HG02938 (cell line): Measurements from ENCODE around the gene FOXL3.
"Not testable (repeated sequence)": the region's sequence is repeated elsewhere in the genome, so short reads cannot be mapped to it uniquely, and the experiment has no call there.

Source experiments
- ATAC-seq: cut with Tn5 transposase; IDR thresholded peaks from one replicate; pipeline ENCODE4 v1.9.1; 2021; ENCODE audit warnings: mild to moderate bottlenecking, moderate library complexity; ENCODE audit not compliant: unreplicated experiment

Gene FOXL3

DNA sequence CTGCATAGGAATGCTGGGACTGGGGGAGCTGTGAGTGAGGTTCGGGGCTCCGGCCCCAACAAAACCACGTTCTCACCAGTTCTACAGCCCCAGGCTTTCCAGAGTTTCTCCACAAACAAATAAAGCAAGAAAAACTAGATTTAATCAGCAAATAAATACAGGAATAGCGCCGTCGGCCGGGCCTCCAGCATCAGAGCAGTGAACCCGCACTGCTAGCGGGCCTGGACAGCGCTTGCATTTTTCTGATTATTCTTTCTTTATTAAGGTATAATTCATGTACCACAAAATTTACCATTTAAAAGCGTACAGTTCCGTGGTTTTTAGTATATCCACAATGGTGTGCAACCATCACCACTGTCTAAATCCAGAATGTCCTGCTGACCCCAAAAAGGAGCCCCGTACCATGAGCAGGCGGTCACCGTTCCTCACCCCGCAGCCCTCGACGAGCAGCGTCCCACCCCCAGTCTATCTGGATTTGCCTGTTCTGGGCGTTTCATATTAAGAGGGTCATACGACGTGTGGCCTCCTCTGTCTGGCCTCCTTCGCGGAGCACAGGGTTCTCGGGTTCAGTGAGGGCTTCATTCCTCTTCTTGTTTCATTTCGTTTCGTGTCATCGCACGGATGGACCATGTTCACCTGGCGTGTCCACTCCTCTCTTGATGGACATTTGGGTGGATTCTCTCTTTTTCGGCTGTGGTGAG lies 35.5 kb upstream of the FOXL3 start:
- ATAC-seq = no peak

DNA sequence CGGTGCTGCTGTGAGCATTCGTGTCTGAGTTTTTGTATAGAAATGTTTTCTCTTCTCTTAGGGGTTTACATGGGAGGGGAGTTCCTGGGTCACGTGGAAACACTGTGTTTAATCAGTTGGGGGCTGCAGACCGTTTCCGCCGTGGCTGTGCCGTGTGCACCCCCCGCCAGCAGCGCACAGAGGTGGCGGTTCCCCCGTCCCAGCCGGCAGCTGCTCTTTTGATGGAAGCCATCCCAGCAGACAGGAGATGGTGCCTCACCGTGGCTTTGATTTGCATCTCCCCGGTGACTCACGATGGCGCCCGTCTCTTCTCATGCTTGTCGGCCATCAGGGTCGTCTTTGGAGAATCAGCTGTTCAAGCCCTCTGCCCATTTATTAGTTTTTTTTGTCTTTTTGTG lies 34.9 kb upstream of the FOXL3 start:
- no peak for ATAC-seq

DNA sequence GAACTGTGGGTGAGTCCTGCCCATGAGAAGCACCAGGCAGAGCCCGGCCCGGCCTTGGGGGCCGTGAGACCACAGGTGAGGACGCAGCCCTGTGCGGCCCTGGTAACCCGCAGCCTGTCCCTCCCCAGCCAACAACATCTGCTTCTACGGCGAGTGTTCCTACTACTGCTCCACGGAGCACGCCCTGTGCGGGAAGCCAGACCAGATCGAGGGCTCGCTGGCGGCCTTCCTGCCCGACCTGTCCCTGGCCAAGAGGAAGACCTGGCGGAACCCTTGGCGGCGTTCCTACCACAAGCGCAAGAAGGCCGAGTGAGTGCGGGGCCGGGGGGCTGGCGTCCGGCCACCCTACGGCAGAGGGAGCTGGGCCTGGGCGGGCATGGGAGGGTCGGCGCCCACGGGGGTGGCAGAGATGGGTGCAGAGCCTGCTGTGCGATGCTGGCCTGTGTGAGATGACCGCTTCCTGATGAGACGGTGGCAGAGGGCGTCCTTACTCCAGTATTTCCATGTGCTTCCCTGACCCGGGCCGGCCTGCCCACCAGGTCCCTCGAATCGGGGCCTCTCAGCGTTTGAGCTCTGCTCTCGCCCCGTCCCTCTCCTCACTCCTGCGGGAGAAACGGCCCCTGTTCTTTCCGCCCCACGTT lies 34.1 kb upstream of the FOXL3 start:
- no peak for ATAC-seq

DNA sequence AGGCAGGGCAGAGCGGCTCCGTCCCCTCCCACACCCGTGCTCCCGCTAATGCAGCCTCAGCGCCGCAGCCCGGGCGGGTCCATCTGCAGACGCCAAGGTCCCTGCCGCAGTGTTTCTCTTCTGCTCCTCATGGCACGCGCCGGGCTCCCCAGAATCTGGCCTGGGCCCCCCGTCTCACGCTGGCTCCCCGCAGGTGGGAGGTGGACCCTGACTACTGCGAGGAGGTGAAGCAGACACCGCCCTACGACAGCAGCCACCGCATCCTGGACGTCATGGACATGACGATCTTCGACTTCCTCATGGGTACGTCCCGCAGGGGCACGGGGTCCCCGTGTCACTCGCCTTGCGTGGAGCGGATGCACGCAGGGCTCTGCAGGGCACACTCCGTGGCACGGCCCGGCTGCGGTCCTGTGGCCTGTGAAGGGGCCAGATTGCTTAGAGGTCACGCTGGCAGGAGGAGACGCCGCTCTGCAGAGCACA lies 33.5 kb upstream of the FOXL3 start:
- no peak for ATAC-seq

- no peak for ATAC-seq
Observed at GRCh38 chr7:256981-257646, 32.9 kb upstream of the FOXL3 start.

DNA sequence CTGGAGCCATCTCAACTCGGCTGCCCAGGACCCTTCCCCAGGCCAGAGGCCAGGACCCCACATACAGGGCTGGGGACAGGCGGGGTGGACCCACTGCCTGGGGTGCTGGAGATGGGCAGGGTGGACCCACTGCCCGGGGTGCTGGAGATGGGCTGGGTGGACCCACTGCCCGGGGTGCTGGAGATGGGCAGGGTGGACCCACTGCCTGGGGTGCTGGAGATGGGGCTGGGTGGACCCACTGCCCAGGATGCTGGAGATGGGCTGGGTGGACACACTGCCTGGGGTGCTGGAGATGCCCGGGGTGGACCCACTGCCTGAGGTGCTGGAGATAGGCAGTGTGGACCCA lies 32.4 kb upstream of the FOXL3 start:
- ATAC-seq = no peak

GRCh38 chr7:258476-259190 lies 31.3 kb upstream of the FOXL3 start:
- ATAC-seq = no peak

DNA sequence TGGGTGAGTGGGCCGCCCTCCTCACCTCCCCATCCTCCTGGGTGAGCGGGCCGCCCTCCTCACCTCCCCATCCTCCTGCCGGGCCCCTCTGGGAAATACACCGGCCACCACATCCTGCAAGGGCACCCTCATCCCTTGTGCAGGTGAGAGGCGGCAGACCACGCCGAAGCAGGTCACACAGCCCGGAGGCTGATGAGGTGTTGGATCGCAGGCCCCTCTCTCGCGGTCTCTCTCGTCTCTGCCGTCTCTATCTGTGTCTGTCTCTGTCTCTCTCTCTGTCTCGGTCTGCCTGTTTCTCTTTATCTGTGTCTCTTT lies 30.8 kb upstream of the FOXL3 start:
- no peak for ATAC-seq

GRCh38 chr7:259751-260405 lies 30.1 kb upstream of the FOXL3 start:
- no peak for ATAC-seq

- ATAC-seq = no peak
Observed at GRCh38 chr7:260441-261281, 29.3 kb upstream of the FOXL3 start.

DNA sequence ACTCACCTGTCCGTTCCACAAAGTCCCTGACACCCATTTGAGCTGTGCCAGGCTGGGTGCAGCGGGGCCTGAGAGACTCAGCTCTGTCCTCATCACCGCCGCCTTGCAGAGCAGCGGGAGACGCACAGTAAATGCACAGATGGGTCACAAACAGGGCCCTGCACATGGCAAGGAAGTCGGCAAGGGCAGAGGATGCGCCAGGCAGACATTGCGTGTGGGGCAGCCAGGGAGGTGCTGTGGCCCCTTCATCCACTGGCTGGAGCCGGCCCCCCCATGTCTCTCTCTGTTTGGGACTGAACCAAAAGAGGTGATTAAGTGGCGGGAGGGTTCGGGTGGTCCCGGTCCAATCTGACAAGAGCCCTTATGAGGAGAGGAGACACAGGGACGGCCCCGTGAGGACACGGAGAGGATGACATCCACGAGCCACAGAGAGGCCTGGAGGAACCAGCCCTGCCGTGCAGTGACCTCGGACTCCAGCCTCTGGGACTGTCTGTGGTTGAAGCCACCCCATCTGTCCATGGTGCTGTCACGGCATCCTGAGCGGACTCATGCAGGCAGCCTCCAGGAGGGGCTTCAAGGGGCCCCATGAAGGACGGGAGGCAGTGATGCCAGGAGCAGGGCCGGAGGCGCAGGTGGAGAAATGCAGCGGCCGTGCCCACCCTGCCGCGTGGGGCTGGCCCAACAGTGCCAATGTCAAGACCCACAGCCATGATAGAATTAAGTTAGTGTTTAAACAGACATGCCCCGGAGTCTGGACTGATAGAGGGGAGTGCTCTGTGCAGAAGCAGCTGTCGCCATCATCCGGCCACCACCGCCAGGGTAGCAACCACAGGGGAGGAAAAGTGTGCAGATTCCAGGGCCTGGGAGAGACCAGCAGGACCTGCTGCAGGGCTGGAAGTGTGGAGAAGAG lies 28.4 kb upstream of the FOXL3 start:
- ATAC-seq = no peak

- ATAC-seq = no peak
Observed at GRCh38 chr7:262251-262572, 27.8 kb upstream of the FOXL3 start.

DNA sequence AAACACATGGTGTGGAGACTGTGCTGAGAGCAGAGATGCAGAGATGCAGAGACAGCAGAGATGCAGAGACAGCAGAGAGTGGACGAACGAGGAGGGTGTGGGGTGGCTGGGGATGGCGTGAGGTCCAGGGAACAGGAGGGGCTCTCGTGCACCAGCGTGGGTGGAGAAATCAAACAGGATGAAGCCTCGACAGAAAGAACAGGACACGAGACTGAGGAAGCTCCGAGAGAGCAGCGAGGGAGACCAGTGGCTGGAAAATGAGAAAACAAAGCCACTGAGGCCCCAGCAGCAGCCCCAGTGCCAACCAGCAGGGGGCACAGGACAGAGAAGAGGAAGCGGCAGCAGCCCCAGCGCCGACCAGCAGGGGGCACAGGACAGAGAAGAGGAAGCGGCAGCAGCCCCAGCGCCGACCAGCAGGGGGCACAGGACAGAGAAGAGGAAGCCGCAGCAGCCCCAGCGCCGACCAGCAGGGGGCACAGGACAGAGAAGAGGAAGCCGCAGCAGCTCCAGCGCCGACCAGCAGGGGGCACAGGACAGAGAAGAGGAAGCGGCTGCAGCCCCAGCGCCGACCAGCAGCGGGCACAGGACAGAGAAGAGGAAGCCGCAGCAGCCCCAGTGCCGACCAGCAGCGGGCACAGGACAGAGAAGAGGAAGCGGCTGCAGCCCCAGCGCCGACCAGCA lies 27.2 kb upstream of the FOXL3 start:
- not testable (repeated sequence) for ATAC-seq

- not testable (repeated sequence) for ATAC-seq
Observed at GRCh38 chr7:263483-264351, 26.3 kb upstream of the FOXL3 start.

DNA sequence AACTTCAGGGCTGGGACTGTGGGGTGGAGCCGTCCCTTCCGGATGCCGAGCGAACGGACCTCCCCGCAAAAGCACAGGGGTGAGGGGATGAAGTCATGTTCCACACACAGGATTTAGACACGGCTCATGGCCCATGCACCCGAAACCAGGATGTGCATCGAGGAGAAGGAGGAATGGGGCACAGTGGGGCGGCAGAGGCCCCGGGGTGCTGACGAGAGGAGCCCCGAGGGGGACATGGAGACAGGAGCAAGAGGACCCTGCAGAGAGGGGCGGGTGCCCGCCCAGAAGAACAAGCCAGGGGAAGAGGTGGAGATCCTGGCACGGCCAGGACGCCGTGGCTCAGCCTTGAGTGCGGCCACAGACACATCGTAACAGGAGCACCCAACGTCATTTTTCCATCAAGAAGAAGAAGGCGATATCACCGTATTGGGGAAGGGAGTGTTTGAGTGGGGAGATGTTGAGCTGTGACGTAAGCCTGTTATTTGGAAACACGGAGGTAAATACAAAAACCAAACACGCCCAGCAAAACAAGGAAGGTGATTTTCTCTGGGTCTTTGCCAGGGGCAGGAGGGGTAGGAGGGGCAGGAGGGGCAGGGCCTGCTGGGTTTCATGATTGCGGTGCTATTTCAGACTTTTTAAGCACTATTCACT lies 25.3 kb upstream of the FOXL3 start:
- ATAC-seq = no peak

- no peak for ATAC-seq
Observed at GRCh38 chr7:265192-265997, 24.6 kb upstream of the FOXL3 start.
